ENCODE results near the gene CHI3L1.

The CHI3L1 gene

DNA sequence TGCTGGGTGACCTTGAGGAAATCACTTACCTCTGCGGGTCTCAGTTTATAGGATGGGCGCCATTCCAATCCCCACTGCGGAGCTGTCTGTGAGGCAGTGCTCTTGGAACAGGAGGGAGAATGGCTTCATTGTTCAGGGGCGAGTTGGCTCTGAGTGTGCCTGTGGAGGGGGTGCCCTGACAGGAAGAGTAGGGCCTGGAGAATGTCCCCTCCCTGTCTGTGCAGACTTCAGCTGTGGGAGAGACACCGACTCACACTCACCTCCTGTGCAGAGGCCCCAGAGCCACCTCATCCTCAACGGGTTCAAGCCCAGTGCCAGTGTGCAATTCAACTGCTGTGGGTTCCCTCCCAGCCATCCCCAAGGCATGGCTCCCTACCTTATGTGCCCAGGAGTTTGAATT is 41.8 kb downstream of the CHI3L1 start:
- no peak for TF ChIP-seq EZH2phosphoT487 (IDR thresholded peaks at IDR 0.05; ENCODE audit: low read depth)
- TF ChIP-seq, protein P1, sequence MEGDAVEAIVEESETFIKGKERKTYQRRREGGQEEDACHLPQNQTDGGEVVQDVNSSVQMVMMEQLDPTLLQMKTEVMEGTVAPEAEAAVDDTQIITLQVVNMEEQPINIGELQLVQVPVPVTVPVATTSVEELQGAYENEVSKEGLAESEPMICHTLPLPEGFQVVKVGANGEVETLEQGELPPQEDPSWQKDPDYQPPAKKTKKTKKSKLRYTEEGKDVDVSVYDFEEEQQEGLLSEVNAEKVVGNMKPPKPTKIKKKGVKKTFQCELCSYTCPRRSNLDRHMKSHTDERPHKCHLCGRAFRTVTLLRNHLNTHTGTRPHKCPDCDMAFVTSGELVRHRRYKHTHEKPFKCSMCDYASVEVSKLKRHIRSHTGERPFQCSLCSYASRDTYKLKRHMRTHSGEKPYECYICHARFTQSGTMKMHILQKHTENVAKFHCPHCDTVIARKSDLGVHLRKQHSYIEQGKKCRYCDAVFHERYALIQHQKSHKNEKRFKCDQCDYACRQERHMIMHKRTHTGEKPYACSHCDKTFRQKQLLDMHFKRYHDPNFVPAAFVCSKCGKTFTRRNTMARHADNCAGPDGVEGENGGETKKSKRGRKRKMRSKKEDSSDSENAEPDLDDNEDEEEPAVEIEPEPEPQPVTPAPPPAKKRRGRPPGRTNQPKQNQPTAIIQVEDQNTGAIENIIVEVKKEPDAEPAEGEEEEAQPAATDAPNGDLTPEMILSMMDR (IDR thresholded peaks at IDR 0.05; ENCODE audit: low read depth, low read length), result no peak
- Histone ChIP-seq H3K27me3 (ENCODE audit: low read depth, low read length) (peaks cover 30% of the 10 kb centered on the region), H3K27ac (ENCODE audit: low read length) (no peak overlapping the region), H3K4me3 (ENCODE audit: low read length) (no peak overlapping the region), H3K4me1 (ENCODE audit: low read length) (no peaks in the 10 kb centered on the region), H4K20me1 (ENCODE audit: insufficient read depth, low read length) (no peaks in the 10 kb centered on the region), H3K9ac (ENCODE audit: low read length) (no peak overlapping the region), H3K36me3 (replicated peaks; ENCODE audit: low read depth, low read length) (no peaks in the 10 kb centered on the region), H3K9me3 (ENCODE audit: insufficient read depth, low read length) (no peaks in the 10 kb centered on the region), H3K79me2 (ENCODE audit: low read length) (no peaks in the 10 kb centered on the region), H2AFZ (ENCODE audit: low read depth, low read length) (no peak overlapping the region), H3K4me2 (ENCODE audit: low read length) (no peak overlapping the region)

- Histone ChIP-seq H3K36me3 (replicated peaks; ENCODE audit: low read depth, low read length) (no peaks in the 10 kb centered on the region), H3K9me3 (ENCODE audit: insufficient read depth, low read length) (no peaks in the 10 kb centered on the region), H2AFZ (ENCODE audit: low read depth, low read length) (no peak overlapping the region), H3K79me2 (ENCODE audit: low read length) (no peaks in the 10 kb centered on the region), H3K4me3 (ENCODE audit: low read length) (no peak overlapping the region), H3K9ac (ENCODE audit: low read length) (no peak overlapping the region), H4K20me1 (ENCODE audit: insufficient read depth, low read length) (no peaks in the 10 kb centered on the region), H3K27ac (ENCODE audit: low read length) (no peak overlapping the region), H3K4me1 (ENCODE audit: low read length) (no peaks in the 10 kb centered on the region), H3K4me2 (ENCODE audit: low read length) (no peak overlapping the region), H3K27me3 (ENCODE audit: low read depth, low read length) (peaks cover 37% of the 10 kb centered on the region)
- TF ChIP-seq EZH2phosphoT487 (IDR thresholded peaks at IDR 0.05; ENCODE audit: low read depth), result no peak
- TF ChIP-seq, protein P1 (IDR thresholded peaks at IDR 0.05; ENCODE audit: low read depth, low read length), result no peak
These were observed 42.9 kb downstream of the CHI3L1 start for GRCh38 chr1:203143641-203144040.

DNA sequence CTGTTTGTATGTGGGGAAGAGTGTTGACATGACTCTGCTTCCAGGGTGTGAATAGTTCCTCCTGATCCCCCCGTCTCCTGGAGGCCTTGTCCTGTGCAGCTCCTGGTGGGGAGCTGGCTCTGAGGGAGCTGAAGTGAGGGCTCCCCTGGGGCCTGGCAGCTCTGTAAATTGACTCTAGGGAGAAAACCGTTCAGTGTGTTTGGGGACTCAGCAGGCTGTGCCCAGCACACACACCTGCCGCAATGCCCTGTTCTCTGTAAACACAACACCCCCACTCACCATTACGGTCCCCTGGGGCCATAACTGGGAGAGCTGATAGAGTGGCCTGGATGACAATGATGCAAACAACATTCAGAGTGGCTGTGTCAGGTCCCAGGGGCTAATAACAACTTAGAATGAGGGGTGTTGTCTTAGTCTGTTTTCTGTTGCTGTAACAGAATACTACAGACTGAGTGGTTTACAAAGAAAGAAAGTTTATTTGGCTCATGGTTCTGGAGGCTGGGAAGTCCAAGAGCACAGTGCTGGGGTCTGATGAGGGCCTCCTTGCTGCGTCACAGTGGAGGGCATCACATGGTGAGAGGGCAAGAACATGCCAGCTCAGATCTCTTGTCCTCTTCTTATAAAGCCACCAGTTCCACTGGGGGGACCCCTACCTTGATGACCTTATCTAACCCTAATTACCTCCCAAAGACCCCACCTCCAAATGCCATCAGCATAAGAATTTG is 43.7 kb downstream of the CHI3L1 start:
- H3K36me3 ChIP-seq (replicated peaks; ENCODE audit: low read depth, low read length), result no peaks in the 10 kb centered on the region
- TF ChIP-seq, protein P1 (IDR thresholded peaks at IDR 0.05; ENCODE audit: low read depth, low read length), result no peak
- TF ChIP-seq EZH2phosphoT487 (IDR thresholded peaks at IDR 0.05; ENCODE audit: low read depth), result no peak
- no peak overlapping the region for H3K4me2 ChIP-seq (ENCODE audit: low read length)
- H3K27ac ChIP-seq (ENCODE audit: low read length), result no peak overlapping the region
- H3K79me2 ChIP-seq (ENCODE audit: low read length), result no peaks in the 10 kb centered on the region
- peaks cover 45% of the 10 kb centered on the region for H3K27me3 ChIP-seq (ENCODE audit: low read depth, low read length)
- H4K20me1 ChIP-seq (ENCODE audit: insufficient read depth, low read length), result no peaks in the 10 kb centered on the region
- H3K9me3 ChIP-seq (ENCODE audit: insufficient read depth, low read length), result no peaks in the 10 kb centered on the region
- no peaks in the 10 kb centered on the region for H3K4me1 ChIP-seq (ENCODE audit: low read length)
- H2AFZ ChIP-seq (ENCODE audit: low read depth, low read length), result no peak overlapping the region
- H3K4me3 ChIP-seq (ENCODE audit: low read length), result no peak overlapping the region
- H3K9ac ChIP-seq (ENCODE audit: low read length), result no peak overlapping the region

- H3K9ac ChIP-seq (ENCODE audit: low read length), result no peak overlapping the region
- H3K27ac ChIP-seq (ENCODE audit: low read length), result no peak overlapping the region
- no peaks in the 10 kb centered on the region for H3K4me1 ChIP-seq (ENCODE audit: low read length)
- no peaks in the 10 kb centered on the region for H3K36me3 ChIP-seq (replicated peaks; ENCODE audit: low read depth, low read length)
- peaks cover 52% of the 10 kb centered on the region for H3K27me3 ChIP-seq (ENCODE audit: low read depth, low read length)
- H2AFZ ChIP-seq (ENCODE audit: low read depth, low read length), result no peak overlapping the region
- H3K79me2 ChIP-seq (ENCODE audit: low read length), result no peaks in the 10 kb centered on the region
- no peaks in the 10 kb centered on the region for H3K9me3 ChIP-seq (ENCODE audit: insufficient read depth, low read length)
- H3K4me3 ChIP-seq (ENCODE audit: low read length), result no peak overlapping the region
- no peaks in the 10 kb centered on the region for H4K20me1 ChIP-seq (ENCODE audit: insufficient read depth, low read length)
- TF ChIP-seq EZH2phosphoT487 (IDR thresholded peaks at IDR 0.05; ENCODE audit: low read depth), result no peak
- TF ChIP-seq, protein P1 (IDR thresholded peaks at IDR 0.05; ENCODE audit: low read depth, low read length), result no peak
- H3K4me2 ChIP-seq (ENCODE audit: low read length), result no peak overlapping the region
These were observed 44.4 kb downstream of the CHI3L1 start for GRCh38 chr1:203142124-203142523.

Measured in OCI-LY3 (cell line).